HG02973 (cell line): Measurements from ENCODE around the gene UNC13B.
"Not testable (repeated sequence)": the region's sequence is repeated elsewhere in the genome, so short reads cannot be mapped to it uniquely, and the experiment has no call there.

Source experiments
- ATAC-seq: cut with Tn5 transposase; IDR thresholded peaks from one replicate; pipeline ENCODE4 v1.9.1; 2021; ENCODE audit warnings: moderate library complexity; ENCODE audit not compliant: unreplicated experiment

UNC13B gene

GRCh38 chr9:35220659-35221338 is 59.0 kb downstream of the UNC13B start:
- no peak for ATAC-seq

- ATAC-seq, result no peak
These were observed 63.9 kb downstream of the UNC13B start for GRCh38 chr9:35225677-35226076.

GRCh38 chr9:35226651-35227050 is 64.8 kb downstream of the UNC13B start:
- ATAC-seq, result no peak

GRCh38 chr9:35227284-35227683 is 65.5 kb downstream of the UNC13B start:
- ATAC-seq, result no peak

- no peak for ATAC-seq
These were observed 67.4 kb downstream of the UNC13B start for GRCh38 chr9:35229066-35229778.

DNA sequence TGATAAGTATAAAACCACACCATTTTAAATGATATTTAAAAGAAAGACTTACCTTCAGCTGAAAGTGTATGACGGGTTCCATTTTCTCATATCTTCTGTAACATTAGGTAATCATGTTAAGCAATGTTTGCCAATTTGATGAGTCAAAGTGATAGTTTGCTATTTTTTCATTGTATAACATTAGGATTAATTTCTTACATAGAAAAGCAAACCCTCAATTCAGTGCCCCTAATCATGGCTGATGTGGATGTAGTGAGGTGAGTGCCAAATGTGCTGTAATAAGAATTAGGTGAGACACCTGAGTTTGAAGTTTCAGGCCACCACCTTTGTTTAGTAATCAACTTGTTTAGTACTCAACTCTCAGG is 68.0 kb downstream of the UNC13B start:
- no peak for ATAC-seq

DNA sequence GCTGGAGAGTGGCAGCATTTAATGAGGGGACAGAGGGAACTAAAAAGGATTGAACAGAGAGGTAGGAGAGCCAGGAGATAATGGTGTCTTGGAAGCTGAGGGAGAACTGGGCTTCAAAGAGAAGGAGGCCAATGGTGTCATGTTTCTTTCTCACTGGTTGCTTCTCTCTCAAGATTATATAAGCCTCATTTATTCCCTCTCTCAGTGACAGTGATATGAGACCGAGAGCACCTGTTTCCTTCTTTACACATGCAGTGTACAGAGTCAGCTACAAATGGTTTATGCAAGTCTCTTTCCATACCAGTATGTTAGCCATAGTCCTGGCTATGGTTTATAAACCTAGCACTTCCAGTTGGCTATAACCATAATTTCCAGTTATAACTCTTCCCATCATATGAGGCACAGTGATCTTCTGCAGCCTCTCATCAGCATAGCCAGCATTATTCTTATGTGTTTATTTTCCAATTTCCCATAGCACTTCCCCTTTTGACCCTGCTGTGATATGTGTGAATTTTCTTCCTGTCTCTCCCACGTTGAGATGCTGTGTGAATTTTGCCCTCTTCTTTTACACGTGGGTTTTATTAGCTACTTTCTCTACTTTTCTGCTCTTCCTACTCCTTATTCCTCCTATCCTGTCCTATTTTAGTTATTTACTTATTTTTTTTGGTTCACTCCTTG is 71.2 kb downstream of the UNC13B start:
- ATAC-seq, result no peak

DNA sequence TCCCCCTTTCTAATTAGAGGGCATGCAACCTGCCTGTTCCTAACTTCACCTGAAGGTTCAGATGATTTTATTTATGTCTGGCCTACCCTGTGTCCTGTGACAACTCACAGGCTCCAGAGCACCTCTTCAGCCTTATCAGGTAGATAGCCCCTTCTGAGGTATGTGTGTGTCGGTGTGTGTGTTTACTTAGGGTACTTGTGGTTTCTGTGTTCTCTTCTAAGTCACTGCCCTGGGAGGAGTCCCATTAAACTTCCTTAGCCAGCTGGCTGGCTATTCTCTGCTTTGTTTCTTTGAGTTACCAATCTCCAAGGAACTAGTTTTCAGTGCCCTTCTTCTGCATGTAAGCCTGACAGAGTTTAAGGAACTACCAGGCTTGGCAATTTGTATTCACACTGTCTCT is 74.9 kb downstream of the UNC13B start:
- no peak for ATAC-seq

- ATAC-seq, result no peak
These were observed 75.5 kb downstream of the UNC13B start for GRCh38 chr9:35237311-35237710.

DNA sequence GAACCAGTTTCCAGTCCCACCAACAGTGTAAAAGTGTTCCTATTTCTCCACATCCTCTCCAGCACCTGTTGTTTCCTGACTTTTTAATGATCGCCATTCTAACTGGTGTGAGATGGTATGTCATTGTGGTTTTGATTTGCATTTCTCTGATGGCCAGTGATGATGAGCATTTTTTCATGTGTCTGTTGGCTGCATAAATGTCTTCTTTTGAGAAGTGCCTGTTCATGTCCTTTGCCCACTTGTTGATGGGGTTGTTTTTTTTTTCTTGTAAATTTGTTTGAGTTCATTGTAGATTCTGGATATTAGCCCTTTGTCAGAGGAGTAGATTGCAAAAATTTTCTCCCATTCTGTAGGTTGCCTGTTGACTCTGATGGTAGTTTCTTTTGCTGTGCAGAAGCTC is 84.1 kb downstream of the UNC13B start:
- not testable (repeated sequence) for ATAC-seq

GRCh38 chr9:35253075-35253474 is 91.3 kb downstream of the UNC13B start:
- ATAC-seq, result no peak

- ATAC-seq, result no peak
These were observed 92.4 kb downstream of the UNC13B start for GRCh38 chr9:35254237-35254636.

GRCh38 chr9:35254984-35255857 is 93.4 kb downstream of the UNC13B start:
- no peak for ATAC-seq

GRCh38 chr9:35257986-35258659 is 96.3 kb downstream of the UNC13B start:
- ATAC-seq, result no peak

- no peak for ATAC-seq
These were observed 97.1 kb downstream of the UNC13B start for GRCh38 chr9:35258660-35259474.

DNA sequence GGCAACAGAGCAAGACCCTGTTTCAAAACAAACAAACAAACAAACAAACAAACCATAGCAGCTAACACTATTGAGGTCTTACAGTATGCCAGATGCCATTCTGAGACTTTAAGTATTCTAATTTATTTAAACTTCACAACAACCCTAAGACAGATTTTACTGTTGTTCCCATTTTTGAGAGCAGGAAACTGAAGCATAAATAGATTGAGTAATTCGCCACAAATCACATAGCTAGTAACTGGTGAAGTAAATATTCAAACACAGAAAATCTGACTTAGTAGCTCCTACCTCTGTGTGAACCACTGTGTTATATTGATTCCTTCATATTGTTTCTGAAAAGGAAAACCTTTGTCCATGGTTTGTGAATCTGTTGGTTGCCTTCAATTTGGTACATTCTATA is 98.4 kb downstream of the UNC13B start:
- ATAC-seq, result no peak

GRCh38 chr9:35262064-35262463 is 100.3 kb downstream of the UNC13B start:
- no peak for ATAC-seq

GRCh38 chr9:35267710-35268109 is 105.9 kb downstream of the UNC13B start:
- no peak for ATAC-seq

- ATAC-seq, result no peak
These were observed 108.1 kb downstream of the UNC13B start for GRCh38 chr9:35269919-35270318.

DNA sequence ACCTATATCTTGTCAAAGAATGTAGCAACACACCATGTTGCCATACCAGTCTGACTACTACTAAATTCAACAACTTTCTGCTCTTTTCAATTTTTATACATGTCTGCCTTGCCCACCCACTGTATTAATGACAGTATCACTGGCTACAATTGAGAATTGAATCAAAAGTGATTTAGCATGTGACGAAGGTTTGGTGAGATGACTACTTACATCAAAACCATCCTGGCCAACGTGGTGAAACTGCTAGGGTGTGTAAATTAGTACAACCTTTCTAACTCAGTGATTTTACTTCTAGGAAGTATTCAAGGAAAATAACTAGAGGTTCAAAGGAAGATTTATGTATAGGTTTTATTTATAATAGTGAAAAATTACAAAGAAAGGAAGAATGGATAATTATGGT is 109.8 kb downstream of the UNC13B start:
- ATAC-seq, result no peak
